Occipital lobe (tissue), 2 donors: Measurements from ENCODE around the gene HOXC9. TPM values are rescaled to one million over a fixed set of nuclear protein-coding genes. Genes with fewer than 3 reads are reported as not detected.

ENCODE experiments used
- DNase-seq: peaks from one replicate; lab custom pipeline; 2025; lab: John Stamatoyannopoulos, UW
- total RNA-seq: library from RNA; depleted of rRNA; stranded (reverse); fragments of >200 nt; gene quantifications from one replicate; pipeline ENCODE4 v1.2.3, GENCODE V29; 2014

Gene HOXC9
- total RNA-seq, 1 donor from 2014 or later, result not detected

DNA sequence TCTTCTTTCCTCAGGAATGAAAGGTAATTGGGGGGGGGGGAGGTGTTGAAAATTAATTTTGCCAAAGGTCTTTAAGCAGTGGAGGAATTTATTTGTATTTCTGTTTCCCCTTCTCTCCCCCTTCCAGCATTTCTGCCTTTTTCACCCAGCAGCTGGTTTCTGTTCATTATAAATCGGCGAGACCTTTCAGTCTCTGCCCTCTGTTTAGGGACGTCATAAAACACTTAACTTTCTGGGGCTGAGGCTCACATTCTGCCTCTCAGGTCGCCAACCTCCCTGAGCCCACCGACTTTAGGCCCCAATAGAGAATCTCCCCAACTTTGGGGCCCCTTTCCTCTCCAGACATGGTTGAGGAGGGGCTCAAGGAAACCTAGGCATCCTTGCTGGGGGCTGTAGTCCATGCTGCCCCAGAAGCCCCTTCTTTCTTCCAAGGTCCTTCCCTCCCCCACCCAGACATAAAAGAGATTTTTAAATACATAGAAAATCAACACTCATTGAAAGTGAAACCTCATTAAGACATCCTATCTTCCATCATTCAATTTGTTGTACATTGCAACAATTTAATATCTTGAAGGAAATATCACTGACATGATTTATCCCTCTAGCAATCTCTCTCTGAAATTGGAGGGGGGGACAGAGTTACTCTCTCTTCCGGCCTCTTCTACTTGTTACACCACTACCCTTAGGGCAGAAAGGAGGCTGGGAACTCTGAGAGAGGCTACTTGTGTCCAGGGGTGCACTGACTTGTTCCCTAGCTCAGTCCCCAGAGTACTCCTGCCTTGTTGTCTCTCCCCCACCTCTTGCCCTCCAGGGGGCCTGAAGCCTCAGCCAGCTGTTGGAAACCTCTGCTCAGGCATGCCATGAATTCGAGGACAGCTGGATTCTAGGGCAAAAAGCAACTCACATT lies 25.8 kb downstream of the HOXC9 start:
- DNase-seq, result no peak

DNA sequence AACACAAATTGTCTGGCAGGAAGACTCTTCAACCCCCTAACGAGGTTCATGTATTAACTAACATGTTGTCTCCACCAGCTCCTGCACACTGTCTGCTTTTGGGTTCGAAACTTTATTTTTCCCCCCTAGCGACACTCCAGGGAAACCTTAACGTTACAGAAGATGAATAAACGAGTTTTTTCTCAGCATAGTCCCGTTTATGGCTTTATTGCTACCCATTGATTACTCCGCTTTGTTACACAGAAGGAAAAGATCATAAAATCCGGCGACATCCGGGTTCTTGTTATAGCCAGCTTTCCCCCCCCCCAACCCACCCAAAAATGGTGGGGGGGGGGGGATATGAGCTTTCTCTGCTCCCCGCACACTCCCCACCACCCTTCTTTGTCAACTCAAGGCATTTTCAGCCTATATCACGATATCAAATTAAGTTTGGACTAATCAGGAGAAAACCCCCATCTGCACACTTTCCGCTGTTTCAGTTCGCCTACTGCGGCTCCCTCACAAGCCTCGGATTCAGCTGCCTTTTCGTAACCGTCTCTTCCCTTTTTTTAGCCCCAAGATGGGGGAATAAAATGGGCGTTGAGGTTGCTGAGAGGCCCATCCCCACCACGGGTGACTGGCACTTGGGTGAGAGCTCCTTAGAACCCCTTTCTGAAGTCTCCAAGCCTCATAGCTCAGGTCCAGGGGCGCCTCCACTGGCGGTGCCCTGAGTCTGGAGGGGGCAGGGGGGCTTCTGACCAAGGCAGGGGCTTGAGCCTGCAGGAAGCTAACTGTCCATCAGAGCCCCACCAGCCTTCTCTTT lies 26.9 kb downstream of the HOXC9 start:
- DNase-seq, result no peak

DNA sequence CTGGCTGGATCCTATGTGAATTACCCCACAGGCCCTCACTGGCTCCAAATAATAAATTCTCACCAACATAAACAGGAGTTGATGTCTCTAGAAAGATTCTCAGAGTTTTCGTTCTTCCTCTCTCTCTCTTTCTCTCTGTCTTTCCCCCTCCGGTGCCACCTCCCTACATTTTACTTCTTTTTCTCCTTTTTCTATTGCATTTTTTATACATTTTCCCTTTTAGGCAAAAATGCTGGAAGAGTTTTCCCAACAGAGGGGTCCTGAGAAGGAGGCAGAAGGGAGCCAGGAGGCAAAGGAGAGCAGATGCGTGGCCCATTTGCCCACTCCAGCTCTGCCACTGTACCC lies 27.5 kb downstream of the HOXC9 start:
- no peak for DNase-seq

DNA sequence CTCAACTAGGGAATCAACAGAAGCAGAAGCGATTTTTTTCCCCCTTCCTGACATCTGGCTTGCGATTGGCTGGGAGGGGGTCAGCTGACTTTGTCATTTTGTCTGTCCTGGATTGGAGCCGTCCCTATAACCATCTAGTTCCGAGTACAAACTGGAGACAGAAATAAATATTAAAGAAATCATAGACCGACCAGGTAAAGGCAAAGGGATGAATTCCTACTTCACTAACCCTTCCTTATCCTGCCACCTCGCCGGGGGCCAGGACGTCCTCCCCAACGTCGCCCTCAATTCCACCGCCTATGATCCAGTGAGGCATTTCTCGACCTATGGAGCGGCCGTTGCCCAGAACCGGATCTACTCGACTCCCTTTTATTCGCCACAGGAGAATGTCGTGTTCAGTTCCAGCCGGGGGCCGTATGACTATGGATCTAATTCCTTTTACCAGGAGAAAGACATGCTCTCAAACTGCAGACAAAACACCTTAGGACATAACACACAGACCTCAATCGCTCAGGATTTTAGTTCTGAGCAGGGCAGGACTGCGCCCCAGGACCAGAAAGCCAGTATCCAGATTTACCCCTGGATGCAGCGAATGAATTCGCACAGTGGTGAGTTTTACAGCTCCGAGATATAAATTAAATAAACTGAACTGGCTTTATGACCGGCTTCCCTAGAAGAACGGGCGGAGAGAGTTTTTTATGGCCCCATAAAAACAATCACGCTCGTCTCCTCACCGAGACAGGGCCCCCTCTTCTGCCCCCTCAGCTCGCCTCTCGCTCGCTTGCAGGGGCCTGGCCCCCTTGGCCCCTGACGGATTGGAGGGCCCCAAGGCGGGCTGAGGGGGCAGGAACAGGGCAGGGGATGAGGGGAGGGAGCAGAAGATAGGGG lies 28.6 kb downstream of the HOXC9 start, which contains the start of gene HOXC6:
TSS of gene HOXC6 (plus strand) at position 127 of the 888 bp plus-strand sequence. CDS start at position 209, 82 bp downstream.
- DNase-seq, result no peak

DNA sequence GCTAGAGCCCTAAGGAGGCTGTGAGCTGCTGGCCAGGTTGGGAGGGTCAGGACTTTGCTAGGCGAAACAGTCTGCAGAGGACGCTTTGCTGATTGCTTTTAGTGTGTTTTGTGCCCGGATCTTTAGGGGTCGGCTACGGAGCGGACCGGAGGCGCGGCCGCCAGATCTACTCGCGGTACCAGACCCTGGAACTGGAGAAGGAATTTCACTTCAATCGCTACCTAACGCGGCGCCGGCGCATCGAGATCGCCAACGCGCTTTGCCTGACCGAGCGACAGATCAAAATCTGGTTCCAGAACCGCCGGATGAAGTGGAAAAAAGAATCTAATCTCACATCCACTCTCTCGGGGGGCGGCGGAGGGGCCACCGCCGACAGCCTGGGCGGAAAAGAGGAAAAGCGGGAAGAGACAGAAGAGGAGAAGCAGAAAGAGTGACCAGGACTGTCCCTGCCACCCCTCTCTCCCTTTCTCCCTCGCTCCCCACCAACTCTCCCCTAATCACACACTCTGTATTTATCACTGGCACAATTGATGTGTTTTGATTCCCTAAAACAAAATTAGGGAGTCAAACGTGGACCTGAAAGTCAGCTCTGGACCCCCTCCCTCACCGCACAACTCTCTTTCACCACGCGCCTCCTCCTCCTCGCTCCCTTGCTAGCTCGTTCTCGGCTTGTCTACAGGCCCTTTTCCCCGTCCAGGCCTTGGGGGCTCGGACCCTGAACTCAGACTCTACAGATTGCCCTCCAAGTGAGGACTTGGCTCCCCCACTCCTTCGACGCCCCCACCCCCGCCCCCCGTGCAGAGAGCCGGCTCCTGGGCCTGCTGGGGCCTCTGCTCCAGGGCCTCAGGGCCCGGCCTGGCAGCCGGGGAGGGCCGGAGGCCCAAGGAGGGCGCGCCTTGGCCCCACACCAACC lies 29.8 kb downstream of the HOXC9 start:
- no peak for DNase-seq

DNA sequence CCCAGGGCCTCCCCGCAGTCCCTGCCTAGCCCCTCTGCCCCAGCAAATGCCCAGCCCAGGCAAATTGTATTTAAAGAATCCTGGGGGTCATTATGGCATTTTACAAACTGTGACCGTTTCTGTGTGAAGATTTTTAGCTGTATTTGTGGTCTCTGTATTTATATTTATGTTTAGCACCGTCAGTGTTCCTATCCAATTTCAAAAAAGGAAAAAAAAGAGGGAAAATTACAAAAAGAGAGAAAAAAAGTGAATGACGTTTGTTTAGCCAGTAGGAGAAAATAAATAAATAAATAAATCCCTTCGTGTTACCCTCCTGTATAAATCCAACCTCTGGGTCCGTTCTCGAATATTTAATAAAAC lies 30.5 kb downstream of the HOXC9 start:
- DNase-seq, result no peak

DNA sequence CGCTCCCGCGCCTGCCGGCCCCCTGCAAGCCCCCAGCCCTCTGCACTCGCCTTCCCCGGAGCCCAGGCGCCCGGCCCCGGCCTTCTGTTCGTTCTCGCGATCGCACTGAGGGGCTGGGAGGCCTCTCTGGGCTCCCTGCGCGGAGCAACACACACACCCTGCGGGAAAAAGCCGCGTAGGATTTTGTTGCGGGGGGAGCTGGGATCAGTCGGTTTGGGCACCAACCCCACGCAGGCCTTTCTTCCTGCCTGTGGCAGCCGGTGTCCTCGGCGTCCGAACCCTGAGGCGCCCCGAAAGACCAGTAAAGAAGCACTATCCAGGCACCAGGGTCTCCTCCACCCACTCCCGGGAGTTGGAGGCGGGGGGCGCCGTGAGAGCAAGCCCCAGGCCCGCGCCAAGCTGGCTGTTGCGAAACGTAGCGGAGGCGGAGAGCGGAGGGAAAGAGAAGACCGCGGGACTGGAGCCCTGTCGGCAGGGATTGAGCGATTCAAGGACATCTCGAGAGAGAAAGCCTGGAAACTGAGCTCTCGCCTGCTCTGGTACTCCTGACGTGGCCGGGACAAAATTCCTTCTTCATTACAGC lies 31.0 kb downstream of the HOXC9 start:
- DNase-seq, result no peak

DNA sequence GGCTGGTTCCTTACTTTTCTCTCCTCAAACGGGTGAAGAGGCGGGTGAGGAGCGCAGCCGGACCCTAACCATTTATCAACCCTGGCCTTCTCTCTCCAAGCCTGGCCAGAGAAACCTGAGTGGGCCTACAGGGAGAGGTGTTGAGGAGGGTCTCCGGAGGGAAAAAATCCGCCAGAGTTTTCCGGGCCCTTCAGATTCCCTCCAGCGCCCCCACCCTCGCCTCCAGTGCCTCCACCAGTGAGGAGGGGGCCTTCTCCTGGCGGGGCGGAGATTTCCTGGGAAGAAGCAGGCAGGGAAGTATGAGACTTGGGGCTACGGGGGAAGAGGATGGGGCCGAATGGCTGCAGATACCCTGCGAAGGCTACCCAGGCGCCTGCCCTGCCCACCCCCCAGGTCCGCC lies 31.5 kb downstream of the HOXC9 start:
- no peak for DNase-seq

DNA sequence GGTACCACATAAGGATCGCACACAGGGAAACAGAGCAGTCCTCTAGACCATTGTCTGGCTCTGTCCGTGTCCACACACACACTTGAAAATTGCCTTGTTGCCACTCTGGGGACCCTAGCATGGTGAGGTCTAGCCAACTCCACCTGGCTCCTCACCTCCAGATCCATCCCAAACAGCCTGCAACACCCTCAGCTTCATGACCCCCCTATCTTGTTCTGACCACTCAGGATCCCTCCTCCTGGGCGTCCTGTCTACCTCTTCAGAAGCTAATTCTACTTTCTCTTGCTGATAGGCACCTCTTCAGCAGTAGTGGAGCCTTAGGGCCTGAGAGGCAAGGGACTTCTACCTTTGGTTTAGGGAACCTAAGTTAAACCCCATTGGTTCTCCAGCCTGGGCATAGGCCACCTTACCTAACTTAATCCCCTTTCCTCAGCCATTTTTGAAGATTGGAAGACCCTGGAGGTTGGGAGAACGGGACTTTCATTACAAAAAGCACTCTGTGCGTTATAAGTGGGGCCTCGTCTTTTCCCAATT lies 32.2 kb downstream of the HOXC9 start:
- DNase-seq, result no peak

DNA sequence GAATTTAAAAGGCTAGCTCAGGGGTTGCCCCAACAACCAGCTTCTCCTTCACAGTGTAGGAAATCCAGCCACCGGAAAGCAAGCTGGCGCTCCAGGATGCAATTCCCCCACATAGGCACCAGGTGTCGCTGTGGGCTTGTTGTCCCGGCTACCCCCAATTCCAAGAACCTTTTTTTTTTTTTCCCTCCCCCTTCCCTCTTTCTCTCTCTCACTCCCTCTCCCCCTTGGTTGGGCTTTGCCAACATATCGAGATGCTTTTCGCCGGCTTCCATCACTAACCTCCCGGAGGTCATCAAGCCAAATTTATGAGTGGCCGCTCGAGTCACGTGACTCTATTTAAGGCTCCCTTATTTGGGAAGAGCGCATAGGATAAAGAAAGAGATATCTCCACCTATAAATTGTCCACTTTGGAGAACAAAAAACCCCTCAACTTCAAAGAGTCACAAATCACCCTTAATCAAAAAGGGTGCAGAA lies 32.7 kb downstream of the HOXC9 start, which contains the start of gene HOXC5:
TSS of gene HOXC5 (plus strand) at position 424 of the 474 bp plus-strand sequence. CDS start 73 bp downstream, outside the sequence.
- DNase-seq, result no peak

DNA sequence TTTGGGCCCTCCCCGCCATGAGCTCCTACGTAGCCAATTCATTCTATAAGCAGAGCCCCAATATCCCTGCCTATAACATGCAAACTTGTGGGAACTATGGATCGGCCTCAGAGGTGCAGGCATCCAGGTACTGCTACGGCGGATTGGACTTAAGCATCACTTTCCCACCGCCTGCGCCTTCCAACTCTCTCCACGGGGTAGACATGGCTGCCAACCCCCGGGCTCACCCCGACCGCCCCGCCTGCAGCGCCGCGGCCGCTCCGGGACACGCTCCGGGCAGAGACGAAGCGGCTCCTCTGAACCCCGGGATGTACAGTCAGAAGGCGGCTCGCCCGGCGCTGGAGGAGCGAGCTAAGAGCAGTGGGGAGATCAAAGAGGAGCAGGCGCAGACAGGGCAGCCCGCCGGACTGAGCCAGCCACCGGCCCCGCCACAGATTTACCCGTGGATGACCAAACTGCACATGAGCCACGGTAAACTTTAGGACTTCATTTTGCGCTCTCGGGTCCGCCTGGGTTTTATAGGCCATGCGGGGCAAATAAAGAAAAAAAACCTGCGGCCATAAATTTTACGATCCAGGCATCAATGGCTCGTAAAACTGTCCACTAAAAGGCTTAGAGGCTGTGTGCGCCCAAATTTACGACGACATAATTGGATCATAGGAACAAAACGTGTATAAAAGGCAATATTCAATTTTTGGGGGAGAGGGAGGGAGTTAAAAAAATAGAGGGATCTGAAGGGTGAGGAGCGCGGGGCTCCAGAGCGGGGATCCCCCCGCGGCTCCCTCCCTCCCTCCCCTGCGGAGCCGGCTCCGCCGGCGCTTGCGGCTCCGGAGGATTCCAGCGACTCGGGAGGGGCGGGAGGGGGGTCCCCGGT lies 33.4 kb downstream of the HOXC9 start:
- DNase-seq, result no peak

DNA sequence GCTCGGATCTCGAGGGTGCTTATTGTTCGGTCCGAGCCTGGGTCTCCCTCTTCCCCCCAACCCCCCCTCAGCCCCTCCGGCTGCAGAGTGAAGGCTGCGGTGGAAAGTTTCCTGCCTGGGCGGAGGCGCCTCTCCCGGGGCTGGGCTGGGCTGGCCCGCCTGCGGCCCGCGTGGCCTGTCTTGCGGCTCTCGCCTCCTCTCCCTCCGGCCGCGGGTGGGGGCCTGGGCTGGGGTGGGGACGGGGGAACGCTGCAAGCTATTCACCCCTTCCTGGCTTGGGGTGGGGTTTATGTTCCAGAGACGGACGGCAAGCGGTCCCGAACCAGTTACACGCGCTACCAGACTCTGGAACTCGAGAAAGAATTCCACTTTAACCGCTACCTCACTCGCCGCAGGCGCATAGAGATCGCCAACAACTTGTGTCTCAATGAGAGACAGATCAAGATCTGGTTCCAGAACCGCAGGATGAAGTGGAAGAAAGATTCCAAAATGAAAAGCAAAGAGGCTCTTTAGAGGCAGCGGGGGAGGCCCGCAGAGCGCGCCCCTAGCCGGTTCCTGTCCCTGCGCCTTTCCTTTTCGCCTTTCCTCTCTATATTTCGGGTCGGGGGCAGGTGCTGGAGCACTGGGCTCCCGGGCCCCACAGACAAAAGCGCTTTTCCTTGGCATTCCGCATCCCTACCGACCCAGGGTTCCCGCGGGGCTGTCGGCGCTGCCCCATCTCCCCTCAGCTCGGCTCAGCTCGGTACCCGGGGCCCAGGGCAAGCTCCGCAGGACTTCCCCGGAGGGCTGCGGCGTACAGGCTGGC lies 34.2 kb downstream of the HOXC9 start:
- no peak for DNase-seq

DNA sequence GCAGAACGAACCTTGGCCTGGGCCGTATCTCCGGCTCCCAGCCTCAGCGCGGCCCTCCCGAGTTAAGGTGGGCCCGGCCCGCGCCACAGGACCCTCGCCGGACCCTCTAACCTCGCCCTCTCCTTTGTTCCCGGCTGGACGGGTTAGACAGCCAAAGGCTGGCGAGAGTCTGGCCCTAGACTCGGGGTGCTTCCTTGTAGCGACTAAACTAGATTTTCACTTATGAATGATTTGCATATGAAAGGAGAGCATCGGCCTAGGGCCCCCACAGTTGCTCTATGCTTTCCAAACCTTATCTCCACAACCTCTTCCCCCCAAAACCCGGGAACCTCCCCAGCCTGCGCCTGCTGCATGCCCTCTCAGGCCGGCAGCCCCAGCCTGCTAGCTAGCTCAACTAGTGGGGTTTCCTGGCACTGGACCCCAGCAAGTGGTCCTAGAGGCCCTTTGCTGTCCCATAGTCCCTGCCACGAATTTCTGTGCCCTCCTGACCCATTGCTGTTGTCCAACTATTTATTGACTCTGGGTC lies 34.9 kb downstream of the HOXC9 start:
- DNase-seq, result no peak

DNA sequence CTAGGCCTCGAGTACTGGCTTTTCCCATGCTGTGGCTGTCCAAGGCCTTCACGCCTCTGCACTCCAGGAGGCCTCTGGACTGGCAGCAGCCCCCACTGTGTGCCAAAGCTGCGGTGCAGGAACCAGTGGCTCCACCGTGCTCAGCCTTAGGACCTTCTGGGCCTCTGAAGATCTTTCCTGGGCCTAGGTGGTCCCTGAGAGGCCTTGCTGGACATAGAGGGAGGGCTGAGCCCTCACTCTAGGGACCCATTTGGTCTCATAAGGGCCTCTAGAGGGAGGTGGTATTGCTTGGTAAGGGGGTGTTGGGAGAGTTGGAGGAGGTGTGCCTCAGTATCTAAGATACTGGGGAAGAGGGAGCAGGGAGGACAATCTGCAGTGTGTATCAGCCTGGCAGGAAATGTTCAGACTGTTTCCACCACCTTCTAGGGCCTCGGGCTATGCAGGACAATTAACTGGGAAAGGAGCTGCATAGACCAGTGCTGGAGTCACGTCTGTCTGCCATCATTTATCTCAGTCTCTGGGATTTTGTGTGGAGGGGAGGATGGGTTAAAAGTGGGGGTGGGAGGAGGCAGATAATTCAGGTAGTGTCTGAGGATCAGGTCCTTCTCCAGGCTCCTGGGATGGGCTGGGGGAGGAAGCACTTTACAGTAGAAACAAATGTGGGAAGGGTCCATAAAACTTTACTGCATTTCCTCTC lies 35.8 kb downstream of the HOXC9 start:
- DNase-seq, result no peak

DNA sequence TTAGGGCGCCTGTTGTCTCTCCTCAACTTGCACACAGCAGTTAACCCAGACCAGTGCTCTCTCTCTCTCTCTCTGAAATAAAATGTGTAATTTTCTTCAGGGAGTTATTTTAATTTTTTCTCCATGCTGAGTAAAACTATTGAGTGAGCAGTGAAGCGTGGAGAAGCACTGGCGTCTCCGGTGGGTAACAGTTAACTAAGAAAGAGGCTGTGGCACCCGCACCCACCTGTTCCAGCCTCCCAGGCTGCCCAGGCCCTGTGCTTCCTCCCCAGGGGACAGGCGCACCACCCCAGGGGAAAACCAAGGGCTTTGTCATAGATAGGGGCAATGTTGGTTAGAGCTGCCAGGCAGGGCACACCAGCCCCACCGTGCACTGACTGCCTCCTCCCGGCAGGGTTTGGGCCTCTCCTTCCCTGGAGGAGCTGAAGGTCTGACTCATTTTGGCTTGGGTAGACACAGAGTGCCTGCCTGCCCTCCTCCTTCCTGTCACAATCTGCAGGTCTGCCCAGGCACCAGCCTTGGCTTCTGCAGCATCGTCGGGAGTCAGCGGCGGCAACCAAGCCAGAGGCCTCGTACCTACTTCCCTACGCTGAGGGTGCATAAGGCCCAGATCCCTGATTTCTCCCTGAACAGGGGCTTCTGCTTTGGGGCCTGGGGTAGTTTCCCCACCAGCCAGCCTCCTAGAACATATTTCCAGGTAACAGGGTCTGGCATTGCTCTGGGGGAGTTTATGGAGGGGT lies 36.8 kb downstream of the HOXC9 start:
- DNase-seq, result no peak
